Measurements from ENCODE around the gene FOXA2.

Gene FOXA2

GRCh38 chr20:22590662-22591061 is 6.3 kb upstream of the FOXA2 start:
- TF ChIP-seq, protein P1, sequence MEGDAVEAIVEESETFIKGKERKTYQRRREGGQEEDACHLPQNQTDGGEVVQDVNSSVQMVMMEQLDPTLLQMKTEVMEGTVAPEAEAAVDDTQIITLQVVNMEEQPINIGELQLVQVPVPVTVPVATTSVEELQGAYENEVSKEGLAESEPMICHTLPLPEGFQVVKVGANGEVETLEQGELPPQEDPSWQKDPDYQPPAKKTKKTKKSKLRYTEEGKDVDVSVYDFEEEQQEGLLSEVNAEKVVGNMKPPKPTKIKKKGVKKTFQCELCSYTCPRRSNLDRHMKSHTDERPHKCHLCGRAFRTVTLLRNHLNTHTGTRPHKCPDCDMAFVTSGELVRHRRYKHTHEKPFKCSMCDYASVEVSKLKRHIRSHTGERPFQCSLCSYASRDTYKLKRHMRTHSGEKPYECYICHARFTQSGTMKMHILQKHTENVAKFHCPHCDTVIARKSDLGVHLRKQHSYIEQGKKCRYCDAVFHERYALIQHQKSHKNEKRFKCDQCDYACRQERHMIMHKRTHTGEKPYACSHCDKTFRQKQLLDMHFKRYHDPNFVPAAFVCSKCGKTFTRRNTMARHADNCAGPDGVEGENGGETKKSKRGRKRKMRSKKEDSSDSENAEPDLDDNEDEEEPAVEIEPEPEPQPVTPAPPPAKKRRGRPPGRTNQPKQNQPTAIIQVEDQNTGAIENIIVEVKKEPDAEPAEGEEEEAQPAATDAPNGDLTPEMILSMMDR (IDR thresholded peaks at IDR 0.05; ENCODE audit: low read depth, low read length): no peak
- Histone ChIP-seq H3K36me3 (no peaks in the 10 kb centered on the region), H3K4me3 (ENCODE audit: low read depth, low read length) (no peak overlapping the region), H3K9me3 (ENCODE audit: severe bottlenecking) (no peaks in the 10 kb centered on the region), H3K27me3 (ENCODE audit: insufficient read depth, low read depth, severe bottlenecking) (peaks cover 65% of the 10 kb centered on the region), H3K27ac (no peak overlapping the region)
- DNase-seq: no peak

DNA sequence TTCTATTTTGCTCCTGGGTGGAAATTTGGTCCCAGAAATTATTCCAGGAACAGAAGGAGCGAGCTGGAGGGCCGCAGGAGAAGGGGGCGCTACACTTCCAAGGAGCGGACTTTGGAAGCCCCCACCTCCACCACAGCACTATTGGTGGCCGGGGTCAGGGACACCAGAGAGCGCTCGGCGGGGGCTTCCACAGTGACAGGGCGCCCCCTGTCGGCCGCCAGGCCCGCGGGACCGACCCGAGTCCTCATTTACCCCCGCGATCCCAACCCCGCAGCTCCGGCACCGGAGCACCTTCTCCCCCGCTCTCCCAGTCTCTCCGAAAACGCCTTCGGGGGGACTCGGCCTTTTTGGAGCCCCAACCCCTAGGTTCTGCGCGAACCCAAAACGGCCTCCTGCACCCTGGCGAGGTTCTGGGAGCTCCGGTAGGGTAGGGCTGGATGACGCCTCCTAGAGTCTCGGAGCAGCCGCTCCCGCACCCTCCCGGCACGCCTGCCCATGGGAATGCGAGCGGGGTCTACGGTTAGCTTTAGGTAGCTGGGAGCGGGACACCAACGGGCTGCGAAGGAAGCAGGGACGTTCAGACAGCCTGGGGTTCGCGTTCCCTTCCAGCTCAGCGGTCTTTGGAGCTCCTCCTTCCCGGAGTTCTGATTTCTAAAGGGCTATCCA is 2.4 kb upstream of the FOXA2 start:
- DNase-seq: peak; percentile 12
- Histone ChIP-seq H3K27ac (no peak overlapping the region), H3K4me3 (ENCODE audit: low read depth, low read length) (no peak overlapping the region), H3K36me3 (no peaks in the 10 kb centered on the region), H3K27me3 (ENCODE audit: insufficient read depth, low read depth, severe bottlenecking) (peaks cover 74% of the 10 kb centered on the region), H3K9me3 (ENCODE audit: severe bottlenecking) (peaks cover 8% of the 10 kb centered on the region)
- TF ChIP-seq, protein P1 (IDR thresholded peaks at IDR 0.05; ENCODE audit: low read depth, low read length): peak; percentile 63

DNA sequence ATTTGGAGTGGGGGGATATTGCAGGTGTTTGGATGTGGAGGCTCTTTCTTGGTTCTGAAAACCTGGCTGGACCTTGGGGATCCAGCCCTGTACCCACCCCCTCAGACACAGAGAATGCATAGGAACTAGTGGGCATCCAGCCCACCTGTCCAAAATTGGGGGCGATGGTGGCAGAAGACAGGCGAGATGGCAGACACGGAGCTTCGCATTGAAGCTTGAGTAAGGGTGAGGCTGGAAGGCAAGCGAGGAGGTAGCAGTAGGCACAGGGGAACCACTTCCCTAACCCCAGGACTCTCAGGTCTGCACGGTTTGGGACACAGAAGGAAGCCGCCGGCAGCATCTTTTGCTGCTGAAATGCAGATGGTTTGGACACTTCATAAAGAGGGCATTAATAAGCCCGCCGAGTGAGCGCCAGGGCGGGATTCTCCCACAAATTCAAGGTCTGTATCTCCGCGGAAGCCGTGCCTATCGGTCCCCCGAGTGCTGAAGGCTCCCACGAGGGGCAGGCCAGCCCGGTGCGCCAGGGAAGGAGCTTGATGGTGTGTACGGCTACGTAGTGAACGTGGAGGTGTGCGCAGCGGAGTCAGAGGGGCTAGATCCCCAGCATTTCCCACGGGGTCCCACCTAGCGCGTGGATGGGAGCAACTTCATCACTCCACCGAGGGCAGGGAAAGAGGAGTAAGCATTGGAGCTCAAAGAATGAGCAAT is 1.6 kb upstream of the FOXA2 start:
- Histone ChIP-seq H3K36me3 (no peaks in the 10 kb centered on the region), H3K27ac (no peak overlapping the region), H3K4me3 (ENCODE audit: low read depth, low read length) (no peak overlapping the region), H3K9me3 (ENCODE audit: severe bottlenecking) (peaks cover 8% of the 10 kb centered on the region), H3K27me3 (ENCODE audit: insufficient read depth, low read depth, severe bottlenecking) (peaks cover 82% of the 10 kb centered on the region)
- DNase-seq: no peak
- TF ChIP-seq, protein P1 (IDR thresholded peaks at IDR 0.05; ENCODE audit: low read depth, low read length): no peak

DNA sequence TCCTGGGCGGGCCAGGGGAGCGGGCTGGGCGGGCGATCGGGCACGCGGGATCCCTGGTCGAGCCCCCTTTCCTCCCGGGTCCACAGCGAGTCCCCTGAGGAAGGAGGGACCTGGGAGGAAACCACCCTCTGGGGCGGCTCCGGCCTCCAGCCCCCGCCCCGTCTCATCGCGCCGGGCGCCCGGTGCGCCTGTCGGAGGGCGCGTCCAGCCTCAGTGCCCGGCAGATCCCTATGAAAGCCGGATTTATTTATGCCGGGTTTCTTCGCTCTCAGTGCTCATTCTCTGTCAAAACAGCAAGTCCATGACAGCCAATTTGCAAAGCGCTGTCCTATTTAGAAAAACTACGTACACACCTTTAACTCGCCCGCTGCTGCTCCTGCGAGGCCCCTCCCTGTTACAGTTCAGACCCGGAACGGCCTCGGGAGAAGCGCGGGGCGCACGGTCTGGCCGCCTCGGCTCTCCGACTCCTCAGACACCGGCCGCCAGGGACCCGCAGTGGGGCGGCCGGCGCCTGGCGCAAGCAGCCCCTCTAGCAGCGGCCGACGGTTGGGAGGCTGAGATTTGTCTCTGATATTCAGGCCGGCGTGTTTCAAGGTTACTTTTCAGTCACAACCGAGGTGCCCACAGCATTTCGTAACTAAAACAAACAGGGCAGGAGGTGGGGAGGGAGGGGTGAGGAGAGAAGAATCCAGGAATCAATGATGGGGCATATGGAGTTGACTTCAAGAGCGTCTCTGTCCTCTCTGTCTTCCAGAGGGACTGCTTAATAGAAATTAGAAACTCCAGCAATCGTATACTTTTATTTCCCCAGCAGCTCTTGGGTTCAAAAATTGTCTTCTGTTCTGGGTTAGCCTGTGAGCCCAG is 782 bp upstream of the FOXA2 start:
- no peaks in the 10 kb centered on the region for H3K36me3 ChIP-seq
- H3K27me3 ChIP-seq (ENCODE audit: insufficient read depth, low read depth, severe bottlenecking): peaks cover 83% of the 10 kb centered on the region
- no peak overlapping the region for H3K27ac ChIP-seq
- H3K4me3 ChIP-seq (ENCODE audit: low read depth, low read length): no peak overlapping the region
- peaks cover 8% of the 10 kb centered on the region for H3K9me3 ChIP-seq (ENCODE audit: severe bottlenecking)
- DNase-seq: no peak
- TF ChIP-seq, protein P1 (IDR thresholded peaks at IDR 0.05; ENCODE audit: low read depth, low read length): no peak

- peaks cover 80% of the 10 kb centered on the region for H3K27me3 ChIP-seq (ENCODE audit: insufficient read depth, low read depth, severe bottlenecking)
- no peaks in the 10 kb centered on the region for H3K36me3 ChIP-seq
- TF ChIP-seq, protein P1 (IDR thresholded peaks at IDR 0.05; ENCODE audit: low read depth, low read length): no peak
- H3K4me3 ChIP-seq (ENCODE audit: low read depth, low read length): no peak overlapping the region
- no peak for DNase-seq
- H3K9me3 ChIP-seq (ENCODE audit: severe bottlenecking): peaks cover 8% of the 10 kb centered on the region
- H3K27ac ChIP-seq: no peak overlapping the region
Observed at GRCh38 chr20:22583773-22584521, 425 bp downstream of the FOXA2 start.

Measured in WERI-Rb-1 (cell line).